CMK (cell line): ENCODE measurements around the gene SH3RF3.
"Not testable (repeated sequence)": the region's sequence is repeated elsewhere in the genome, so short reads cannot be mapped to it uniquely, and the experiment has no call there.

Experiments used
- DNase-seq: peaks from one replicate; pipeline ENCODE4 v3.0.0-alpha.2; 2010; ENCODE audit warnings: low read depth

Gene SH3RF3

GRCh38 chr2:109220860-109221259 is 91.9 kb downstream of the SH3RF3 start:
- no peak for DNase-seq

GRCh38 chr2:109221316-109221715 is 92.3 kb downstream of the SH3RF3 start:
- not testable (repeated sequence) for DNase-seq

- DNase-seq, result no peak
Observed at GRCh38 chr2:109222422-109222821, 93.4 kb downstream of the SH3RF3 start.

- DNase-seq, result no peak
Observed at GRCh38 chr2:109222825-109223471, 93.9 kb downstream of the SH3RF3 start.

GRCh38 chr2:109223490-109223889 is 94.5 kb downstream of the SH3RF3 start:
- no peak for DNase-seq

GRCh38 chr2:109224341-109224740 is 95.3 kb downstream of the SH3RF3 start:
- DNase-seq, result not testable (repeated sequence)

- DNase-seq, result no peak
Observed at GRCh38 chr2:109225170-109225782, 96.3 kb downstream of the SH3RF3 start.

- no peak for DNase-seq
Observed at GRCh38 chr2:109226128-109226527, 97.1 kb downstream of the SH3RF3 start.

- no peak for DNase-seq
Observed at GRCh38 chr2:109226622-109227021, 97.6 kb downstream of the SH3RF3 start.

GRCh38 chr2:109229094-109229675 is 100.2 kb downstream of the SH3RF3 start:
- DNase-seq, result no peak

GRCh38 chr2:109230941-109231420 is 102.0 kb downstream of the SH3RF3 start:
- no peak for DNase-seq

- no peak for DNase-seq
Observed at GRCh38 chr2:109231428-109231827, 102.4 kb downstream of the SH3RF3 start.

GRCh38 chr2:109231996-109232705 is 103.1 kb downstream of the SH3RF3 start:
- no peak for DNase-seq

GRCh38 chr2:109232909-109233308 is 103.9 kb downstream of the SH3RF3 start:
- DNase-seq, result no peak

- DNase-seq, result no peak
Observed at GRCh38 chr2:109233643-109234042, 104.6 kb downstream of the SH3RF3 start.

GRCh38 chr2:109234355-109234754 is 105.3 kb downstream of the SH3RF3 start:
- DNase-seq, result no peak

- no peak for DNase-seq
Observed at GRCh38 chr2:109236147-109236546, 107.1 kb downstream of the SH3RF3 start.

GRCh38 chr2:109237792-109238191 is 108.8 kb downstream of the SH3RF3 start:
- no peak for DNase-seq

- DNase-seq, result peak; percentile 27
Observed at GRCh38 chr2:109238580-109238979, 109.6 kb downstream of the SH3RF3 start.

GRCh38 chr2:109239720-109240119 is 110.7 kb downstream of the SH3RF3 start:
- DNase-seq, result no peak

- DNase-seq, result no peak
Observed at GRCh38 chr2:109242210-109242653, 113.2 kb downstream of the SH3RF3 start.

- DNase-seq, result no peak
Observed at GRCh38 chr2:109242654-109243331, 113.8 kb downstream of the SH3RF3 start.
